HepG2 (cell line): ENCODE measurements around the gene SAP25. TPM values are rescaled to one million over a fixed set of nuclear protein-coding genes. Genes with fewer than 3 reads are reported as not detected.

Source experiments
- GATAD1 ChIP-seq: IDR thresholded peaks from 2 replicates; pipeline ENCODE4 v1.6.1; 2016; ENCODE audit warnings: missing genetic modification reagents, missing compliant biosample characterization
- HHEX ChIP-seq: IDR thresholded peaks from 2 replicates; pipeline ENCODE4 v1.6.1; 2016; ENCODE audit warnings: control low read depth
- RBAK ChIP-seq: sonication (generic); formaldehyde crosslinking; IDR thresholded peaks from 2 replicates; pipeline ENCODE4 v1.5.1; 2020; ENCODE audit warnings: mild to moderate bottlenecking, missing genetic modification reagents
- SIN3B ChIP-seq: fragments of 150-350 bp; IDR thresholded peaks from 2 replicates; pipeline ENCODE4 v1.6.1; 2014; ENCODE audit warnings: low read length
- SMARCC2 ChIP-seq: fragments of 450-650 bp; IDR thresholded peaks from 2 replicates; pipeline ENCODE4 v1.6.1; 2017; ENCODE audit warnings: antibody characterized with exemption, mild to moderate bottlenecking
- SMYD3 ChIP-seq: sonication (generic); formaldehyde crosslinking; IDR thresholded peaks from 2 replicates; pipeline ENCODE4 v1.8.1; 2023; ENCODE audit warnings: mild to moderate bottlenecking, missing genetic modification reagents
- ZNF354B ChIP-seq: sonication (generic); formaldehyde crosslinking; IDR thresholded peaks from 2 replicates; pipeline ENCODE4 v1.8.0; 2022; ENCODE audit warnings: mild to moderate bottlenecking, missing genetic modification reagents
- ZNF460 ChIP-seq: sonication (generic); formaldehyde crosslinking; IDR thresholded peaks from 2 replicates; pipeline ENCODE4 v1.5.1; 2020; ENCODE audit warnings: missing genetic modification reagents, mild to moderate bottlenecking, borderline replicate concordance
- ZNF670 ChIP-seq: sonication (generic); formaldehyde crosslinking; IDR thresholded peaks from 2 replicates; pipeline ENCODE4 v1.8.0; 2022; ENCODE audit warnings: mild to moderate bottlenecking, missing genetic modification reagents, borderline replicate concordance
- polyA plus RNA-seq, 8 experiments: library from polyadenylated mRNA; depleted of rRNA in 3 of 8; stranded (reverse) in 7 of 8; unstranded in 1 of 8; fragments of >200 nt; fragmentation: Illumina TruSeq in 4 of 8; extraction: Trizol in 4 of 8; gene quantifications; 2 replicates each; pipeline versions ENCODE4 v1.2.1 to v1.2.3, GENCODE V29; 2011 to 2016; ENCODE audit warnings: low read depth in 4 of 8, missing spikeins in 1 of 8, mixed read lengths in 1 of 8; ENCODE audit not compliant: insufficient read depth in 1 of 8
- total RNA-seq, 5 experiments: library from RNA; depleted of rRNA; stranded (reverse); fragments of >200 nt; fragmentation: Illumina TruSeq; extraction: Trizol; gene quantifications; 2 replicates each; pipeline ENCODE4 v1.2.3, GENCODE V29; 2016; ENCODE audit warnings: low read depth in 1 of 5
- TF ChIP-seq, protein P1 (sequence below): sonication (generic); formaldehyde crosslinking; IDR thresholded peaks from 2 replicates; pipeline ENCODE4 v1.5.0; 2020; ENCODE audit warnings: mild to moderate bottlenecking, missing genetic modification reagents, borderline replicate concordance
- TF ChIP-seq, protein P2 (sequence below): sonication (generic); formaldehyde crosslinking; IDR thresholded peaks from 2 replicates; pipeline ENCODE4 v1.4.0; 2020; ENCODE audit warnings: missing genetic modification reagents
- TF ChIP-seq, protein P3 (sequence below): sonication (generic); formaldehyde crosslinking; IDR thresholded peaks from 2 replicates; pipeline ENCODE4 v1.4.0; 2020; ENCODE audit warnings: mild to moderate bottlenecking, low read depth, missing genetic modification reagents
- TF ChIP-seq, protein P4 (sequence below): sonication (generic); formaldehyde crosslinking; IDR thresholded peaks from 2 replicates; pipeline ENCODE4 v1.4.0; 2020; ENCODE audit warnings: missing genetic modification reagents, borderline replicate concordance

The SAP25 gene
- total and polyA plus RNA-seq, 2 of the 13 experiments (the other 11 are each of a cell fraction or from before 2014, with no cell fraction given), result 0.15 to 0.20 TPM

DNA sequence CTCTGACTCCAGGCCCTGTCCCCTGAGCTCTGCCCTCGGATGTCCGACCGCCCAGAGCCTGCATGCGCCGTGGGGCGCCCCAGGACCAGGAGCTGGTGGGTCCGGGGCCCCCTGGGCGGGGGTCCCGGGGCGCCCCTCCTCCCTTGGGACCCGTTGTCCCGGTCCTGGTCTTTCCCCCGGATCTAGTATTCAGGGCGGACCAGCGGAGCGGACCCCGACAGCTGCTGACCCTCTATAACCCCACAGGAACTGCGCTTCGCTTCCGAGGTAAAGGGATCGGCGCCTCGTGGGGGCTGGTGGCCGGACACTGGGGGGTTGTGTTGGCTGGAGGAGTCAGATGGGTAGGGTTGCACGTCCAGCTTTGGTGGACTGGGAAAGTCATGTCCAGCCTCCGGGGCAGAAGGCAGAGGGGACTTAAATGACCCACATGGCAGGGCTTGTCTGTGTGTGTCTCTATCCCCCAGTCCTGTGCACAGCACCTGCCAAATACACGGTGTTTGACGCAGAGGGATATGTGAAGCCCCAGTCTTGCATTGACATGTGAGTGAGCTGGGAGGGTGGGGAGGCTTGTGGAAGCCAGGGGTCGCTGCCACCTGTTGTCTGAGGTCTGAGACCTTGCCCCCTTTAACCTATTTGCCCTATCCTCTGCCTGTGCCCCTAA is 39.2 kb upstream of the SAP25 start (continued):
- TF ChIP-seq, protein P1, sequence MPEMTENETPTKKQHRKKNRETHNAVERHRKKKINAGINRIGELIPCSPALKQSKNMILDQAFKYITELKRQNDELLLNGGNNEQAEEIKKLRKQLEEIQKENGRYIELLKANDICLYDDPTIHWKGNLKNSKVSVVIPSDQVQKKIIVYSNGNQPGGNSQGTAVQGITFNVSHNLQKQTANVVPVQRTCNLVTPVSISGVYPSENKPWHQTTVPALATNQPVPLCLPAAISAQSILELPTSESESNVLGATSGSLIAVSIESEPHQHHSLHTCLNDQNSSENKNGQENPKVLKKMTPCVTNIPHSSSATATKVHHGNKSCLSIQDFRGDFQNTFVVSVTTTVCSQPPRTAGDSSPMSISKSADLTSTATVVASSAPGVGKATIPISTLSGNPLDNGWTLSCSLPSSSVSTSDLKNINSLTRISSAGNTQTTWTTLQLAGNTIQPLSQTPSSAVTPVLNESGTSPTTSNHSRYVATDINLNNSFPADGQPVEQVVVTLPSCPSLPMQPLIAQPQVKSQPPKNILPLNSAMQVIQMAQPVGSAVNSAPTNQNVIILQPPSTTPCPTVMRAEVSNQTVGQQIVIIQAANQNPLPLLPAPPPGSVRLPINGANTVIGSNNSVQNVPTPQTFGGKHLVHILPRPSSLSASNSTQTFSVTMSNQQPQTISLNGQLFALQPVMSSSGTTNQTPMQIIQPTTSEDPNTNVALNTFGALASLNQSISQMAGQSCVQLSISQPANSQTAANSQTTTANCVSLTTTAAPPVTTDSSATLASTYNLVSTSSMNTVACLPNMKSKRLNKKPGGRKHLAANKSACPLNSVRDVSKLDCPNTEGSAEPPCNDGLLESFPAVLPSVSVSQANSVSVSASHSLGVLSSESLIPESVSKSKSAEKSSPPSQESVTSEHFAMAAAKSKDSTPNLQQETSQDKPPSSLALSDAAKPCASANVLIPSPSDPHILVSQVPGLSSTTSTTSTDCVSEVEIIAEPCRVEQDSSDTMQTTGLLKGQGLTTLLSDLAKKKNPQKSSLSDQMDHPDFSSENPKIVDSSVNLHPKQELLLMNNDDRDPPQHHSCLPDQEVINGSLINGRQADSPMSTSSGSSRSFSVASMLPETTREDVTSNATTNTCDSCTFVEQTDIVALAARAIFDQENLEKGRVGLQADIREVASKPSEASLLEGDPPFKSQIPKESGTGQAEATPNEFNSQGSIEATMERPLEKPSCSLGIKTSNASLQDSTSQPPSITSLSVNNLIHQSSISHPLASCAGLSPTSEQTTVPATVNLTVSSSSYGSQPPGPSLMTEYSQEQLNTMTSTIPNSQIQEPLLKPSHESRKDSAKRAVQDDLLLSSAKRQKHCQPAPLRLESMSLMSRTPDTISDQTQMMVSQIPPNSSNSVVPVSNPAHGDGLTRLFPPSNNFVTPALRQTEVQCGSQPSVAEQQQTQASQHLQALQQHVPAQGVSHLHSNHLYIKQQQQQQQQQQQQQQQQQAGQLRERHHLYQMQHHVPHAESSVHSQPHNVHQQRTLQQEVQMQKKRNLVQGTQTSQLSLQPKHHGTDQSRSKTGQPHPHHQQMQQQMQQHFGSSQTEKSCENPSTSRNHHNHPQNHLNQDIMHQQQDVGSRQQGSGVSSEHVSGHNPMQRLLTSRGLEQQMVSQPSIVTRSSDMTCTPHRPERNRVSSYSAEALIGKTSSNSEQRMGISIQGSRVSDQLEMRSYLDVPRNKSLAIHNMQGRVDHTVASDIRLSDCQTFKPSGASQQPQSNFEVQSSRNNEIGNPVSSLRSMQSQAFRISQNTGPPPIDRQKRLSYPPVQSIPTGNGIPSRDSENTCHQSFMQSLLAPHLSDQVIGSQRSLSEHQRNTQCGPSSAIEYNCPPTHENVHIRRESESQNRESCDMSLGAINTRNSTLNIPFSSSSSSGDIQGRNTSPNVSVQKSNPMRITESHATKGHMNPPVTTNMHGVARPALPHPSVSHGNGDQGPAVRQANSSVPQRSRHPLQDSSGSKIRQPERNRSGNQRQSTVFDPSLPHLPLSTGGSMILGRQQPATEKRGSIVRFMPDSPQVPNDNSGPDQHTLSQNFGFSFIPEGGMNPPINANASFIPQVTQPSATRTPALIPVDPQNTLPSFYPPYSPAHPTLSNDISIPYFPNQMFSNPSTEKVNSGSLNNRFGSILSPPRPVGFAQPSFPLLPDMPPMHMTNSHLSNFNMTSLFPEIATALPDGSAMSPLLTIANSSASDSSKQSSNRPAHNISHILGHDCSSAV (CRISPR knock-in tag), result no peak
- TF ChIP-seq, protein P2, sequence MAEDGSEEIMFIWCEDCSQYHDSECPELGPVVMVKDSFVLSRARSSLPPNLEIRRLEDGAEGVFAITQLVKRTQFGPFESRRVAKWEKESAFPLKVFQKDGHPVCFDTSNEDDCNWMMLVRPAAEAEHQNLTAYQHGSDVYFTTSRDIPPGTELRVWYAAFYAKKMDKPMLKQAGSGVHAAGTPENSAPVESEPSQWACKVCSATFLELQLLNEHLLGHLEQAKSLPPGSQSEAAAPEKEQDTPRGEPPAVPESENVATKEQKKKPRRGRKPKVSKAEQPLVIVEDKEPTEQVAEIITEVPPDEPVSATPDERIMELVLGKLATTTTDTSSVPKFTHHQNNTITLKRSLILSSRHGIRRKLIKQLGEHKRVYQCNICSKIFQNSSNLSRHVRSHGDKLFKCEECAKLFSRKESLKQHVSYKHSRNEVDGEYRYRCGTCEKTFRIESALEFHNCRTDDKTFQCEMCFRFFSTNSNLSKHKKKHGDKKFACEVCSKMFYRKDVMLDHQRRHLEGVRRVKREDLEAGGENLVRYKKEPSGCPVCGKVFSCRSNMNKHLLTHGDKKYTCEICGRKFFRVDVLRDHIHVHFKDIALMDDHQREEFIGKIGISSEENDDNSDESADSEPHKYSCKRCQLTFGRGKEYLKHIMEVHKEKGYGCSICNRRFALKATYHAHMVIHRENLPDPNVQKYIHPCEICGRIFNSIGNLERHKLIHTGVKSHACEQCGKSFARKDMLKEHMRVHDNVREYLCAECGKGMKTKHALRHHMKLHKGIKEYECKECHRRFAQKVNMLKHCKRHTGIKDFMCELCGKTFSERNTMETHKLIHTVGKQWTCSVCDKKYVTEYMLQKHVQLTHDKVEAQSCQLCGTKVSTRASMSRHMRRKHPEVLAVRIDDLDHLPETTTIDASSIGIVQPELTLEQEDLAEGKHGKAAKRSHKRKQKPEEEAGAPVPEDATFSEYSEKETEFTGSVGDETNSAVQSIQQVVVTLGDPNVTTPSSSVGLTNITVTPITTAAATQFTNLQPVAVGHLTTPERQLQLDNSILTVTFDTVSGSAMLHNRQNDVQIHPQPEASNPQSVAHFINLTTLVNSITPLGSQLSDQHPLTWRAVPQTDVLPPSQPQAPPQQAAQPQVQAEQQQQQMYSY, result no peak
- TF ChIP-seq SMARCC2 (no peak), ZNF670 (CRISPR knock-in tag) (no peak; the same call in 1 of the 2 replicates), RBAK (CRISPR knock-in tag) (no peak), GATAD1 (CRISPR knock-in tag) (no peak), HHEX (no peak), ZNF460 (CRISPR knock-in tag) (no peak), SMYD3 (no peak), SIN3B (no peak), ZNF354B (no peak)
- TF ChIP-seq, protein P3, sequence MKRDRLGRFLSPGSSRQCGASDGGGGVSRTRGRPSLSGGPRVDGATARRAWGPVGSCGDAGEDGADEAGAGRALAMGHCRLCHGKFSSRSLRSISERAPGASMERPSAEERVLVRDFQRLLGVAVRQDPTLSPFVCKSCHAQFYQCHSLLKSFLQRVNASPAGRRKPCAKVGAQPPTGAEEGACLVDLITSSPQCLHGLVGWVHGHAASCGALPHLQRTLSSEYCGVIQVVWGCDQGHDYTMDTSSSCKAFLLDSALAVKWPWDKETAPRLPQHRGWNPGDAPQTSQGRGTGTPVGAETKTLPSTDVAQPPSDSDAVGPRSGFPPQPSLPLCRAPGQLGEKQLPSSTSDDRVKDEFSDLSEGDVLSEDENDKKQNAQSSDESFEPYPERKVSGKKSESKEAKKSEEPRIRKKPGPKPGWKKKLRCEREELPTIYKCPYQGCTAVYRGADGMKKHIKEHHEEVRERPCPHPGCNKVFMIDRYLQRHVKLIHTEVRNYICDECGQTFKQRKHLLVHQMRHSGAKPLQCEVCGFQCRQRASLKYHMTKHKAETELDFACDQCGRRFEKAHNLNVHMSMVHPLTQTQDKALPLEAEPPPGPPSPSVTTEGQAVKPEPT (CRISPR knock-in tag), result no peak
- TF ChIP-seq, protein P4, sequence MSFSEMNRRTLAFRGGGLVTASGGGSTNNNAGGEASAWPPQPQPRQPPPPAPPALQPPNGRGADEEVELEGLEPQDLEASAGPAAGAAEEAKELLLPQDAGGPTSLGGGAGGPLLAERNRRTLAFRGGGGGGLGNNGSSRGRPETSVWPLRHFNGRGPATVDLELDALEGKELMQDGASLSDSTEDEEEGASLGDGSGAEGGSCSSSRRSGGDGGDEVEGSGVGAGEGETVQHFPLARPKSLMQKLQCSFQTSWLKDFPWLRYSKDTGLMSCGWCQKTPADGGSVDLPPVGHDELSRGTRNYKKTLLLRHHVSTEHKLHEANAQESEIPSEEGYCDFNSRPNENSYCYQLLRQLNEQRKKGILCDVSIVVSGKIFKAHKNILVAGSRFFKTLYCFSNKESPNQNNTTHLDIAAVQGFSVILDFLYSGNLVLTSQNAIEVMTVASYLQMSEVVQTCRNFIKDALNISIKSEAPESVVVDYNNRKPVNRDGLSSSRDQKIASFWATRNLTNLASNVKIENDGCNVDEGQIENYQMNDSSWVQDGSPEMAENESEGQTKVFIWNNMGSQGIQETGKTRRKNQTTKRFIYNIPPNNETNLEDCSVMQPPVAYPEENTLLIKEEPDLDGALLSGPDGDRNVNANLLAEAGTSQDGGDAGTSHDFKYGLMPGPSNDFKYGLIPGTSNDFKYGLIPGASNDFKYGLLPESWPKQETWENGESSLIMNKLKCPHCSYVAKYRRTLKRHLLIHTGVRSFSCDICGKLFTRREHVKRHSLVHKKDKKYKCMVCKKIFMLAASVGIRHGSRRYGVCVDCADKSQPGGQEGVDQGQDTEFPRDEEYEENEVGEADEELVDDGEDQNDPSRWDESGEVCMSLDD (CRISPR knock-in tag), result no peak
